ENCODE measurements around the gene PHF20.
A peak's percentile ranks its signal among the peaks of the same experiment; 100 is the strongest.
"Not testable (repeated sequence)": the region's sequence is repeated elsewhere in the genome, so short reads cannot be mapped to it uniquely, and the experiment has no call there.

Gene PHF20

DNA sequence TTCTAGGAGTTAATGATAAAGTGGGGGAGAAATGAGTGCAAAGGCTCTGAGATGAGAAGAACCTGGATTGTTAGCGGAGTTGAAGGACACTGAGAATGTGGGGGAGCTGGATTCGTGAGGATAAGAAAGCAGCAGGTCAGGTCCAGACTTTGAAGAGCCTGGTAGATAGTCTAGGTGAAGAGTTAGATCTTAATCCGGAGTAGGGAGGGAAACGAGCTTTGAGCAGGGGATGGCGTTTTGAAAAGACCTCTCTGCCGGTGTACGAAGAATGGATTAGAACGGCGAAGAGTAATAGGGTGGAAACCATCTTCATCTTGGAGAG is 487 bp upstream of the PHF20 start:
- peak overlapping the region; percentile 24 for H3K4me3 ChIP-seq (replicated peaks; ENCODE audit: low read depth, low read length)
- TF ChIP-seq, protein P1, sequence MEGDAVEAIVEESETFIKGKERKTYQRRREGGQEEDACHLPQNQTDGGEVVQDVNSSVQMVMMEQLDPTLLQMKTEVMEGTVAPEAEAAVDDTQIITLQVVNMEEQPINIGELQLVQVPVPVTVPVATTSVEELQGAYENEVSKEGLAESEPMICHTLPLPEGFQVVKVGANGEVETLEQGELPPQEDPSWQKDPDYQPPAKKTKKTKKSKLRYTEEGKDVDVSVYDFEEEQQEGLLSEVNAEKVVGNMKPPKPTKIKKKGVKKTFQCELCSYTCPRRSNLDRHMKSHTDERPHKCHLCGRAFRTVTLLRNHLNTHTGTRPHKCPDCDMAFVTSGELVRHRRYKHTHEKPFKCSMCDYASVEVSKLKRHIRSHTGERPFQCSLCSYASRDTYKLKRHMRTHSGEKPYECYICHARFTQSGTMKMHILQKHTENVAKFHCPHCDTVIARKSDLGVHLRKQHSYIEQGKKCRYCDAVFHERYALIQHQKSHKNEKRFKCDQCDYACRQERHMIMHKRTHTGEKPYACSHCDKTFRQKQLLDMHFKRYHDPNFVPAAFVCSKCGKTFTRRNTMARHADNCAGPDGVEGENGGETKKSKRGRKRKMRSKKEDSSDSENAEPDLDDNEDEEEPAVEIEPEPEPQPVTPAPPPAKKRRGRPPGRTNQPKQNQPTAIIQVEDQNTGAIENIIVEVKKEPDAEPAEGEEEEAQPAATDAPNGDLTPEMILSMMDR (IDR thresholded peaks at IDR 0.05; ENCODE audit: low read length, missing control alignments) = no peak
- no peak for DNase-seq (ENCODE audit: low read depth)

GRCh38 chr20:35772563-35773058 is 796 bp downstream of the PHF20 start:
- TF ChIP-seq, protein P1 (IDR thresholded peaks at IDR 0.05; ENCODE audit: low read length, missing control alignments) = no peak
- peak overlapping the region; percentile 91 for H3K4me3 ChIP-seq (replicated peaks; ENCODE audit: low read depth, low read length)
- DNase-seq (ENCODE audit: low read depth) = no peak

DNA sequence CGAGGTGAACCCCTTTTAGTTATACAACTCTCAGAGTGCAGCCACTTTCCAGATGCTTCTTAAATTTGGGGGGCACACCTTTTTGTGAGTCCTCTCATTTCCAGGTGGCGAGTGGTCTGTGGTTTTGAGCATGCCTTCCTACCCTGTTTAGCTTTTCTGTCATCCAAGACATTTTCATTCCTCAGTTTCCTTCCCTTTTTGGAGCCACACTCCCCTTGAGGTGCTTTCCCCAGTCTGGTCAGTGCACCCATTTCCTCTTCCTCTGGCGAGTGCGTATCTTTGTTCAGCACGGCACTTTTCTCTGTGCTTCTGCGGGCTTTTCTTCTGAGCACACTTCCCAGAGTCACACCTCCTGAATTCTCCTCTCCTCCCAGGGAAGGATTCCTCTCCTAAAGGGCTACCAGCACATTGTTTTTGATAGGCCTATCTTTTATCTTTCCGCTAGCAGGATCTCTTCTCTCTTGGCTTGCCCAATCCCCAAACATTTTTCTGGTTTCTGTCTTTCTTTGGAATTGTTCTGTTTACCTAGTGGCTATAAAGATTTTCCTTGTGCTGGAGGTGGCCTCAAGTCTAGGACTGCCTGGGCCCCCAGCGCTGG is 1.4 kb downstream of the PHF20 start:
- peak; percentile 56 for DNase-seq (ENCODE audit: low read depth)
- TF ChIP-seq, protein P1 (IDR thresholded peaks at IDR 0.05; ENCODE audit: low read length, missing control alignments) = no peak
- H3K4me3 ChIP-seq (replicated peaks; ENCODE audit: low read depth, low read length) = peak overlapping the region; percentile 91

DNA sequence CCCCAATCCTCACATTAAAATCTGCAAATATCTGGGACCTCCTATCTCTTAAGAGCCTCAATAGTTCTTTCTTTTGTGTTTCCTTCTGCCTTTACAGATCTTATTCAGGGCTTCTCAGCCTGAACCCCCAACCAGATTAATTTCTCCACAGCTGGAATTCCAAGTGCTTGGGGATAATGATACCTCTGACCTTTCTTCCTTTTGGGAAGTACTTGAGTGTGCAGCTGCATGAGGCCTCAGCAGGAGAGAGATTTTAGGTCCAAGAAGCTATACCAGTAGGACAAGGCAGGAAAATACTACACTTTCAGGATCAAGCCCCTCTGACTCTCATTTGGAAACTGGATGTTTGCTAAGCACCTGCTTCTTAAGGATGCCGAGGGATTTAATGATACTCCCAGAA is 2.6 kb downstream of the PHF20 start:
- H3K4me3 ChIP-seq (replicated peaks; ENCODE audit: low read depth, low read length) = no peak overlapping the region
- TF ChIP-seq, protein P1 (IDR thresholded peaks at IDR 0.05; ENCODE audit: low read length, missing control alignments) = no peak
- no peak for DNase-seq (ENCODE audit: low read depth)

DNA sequence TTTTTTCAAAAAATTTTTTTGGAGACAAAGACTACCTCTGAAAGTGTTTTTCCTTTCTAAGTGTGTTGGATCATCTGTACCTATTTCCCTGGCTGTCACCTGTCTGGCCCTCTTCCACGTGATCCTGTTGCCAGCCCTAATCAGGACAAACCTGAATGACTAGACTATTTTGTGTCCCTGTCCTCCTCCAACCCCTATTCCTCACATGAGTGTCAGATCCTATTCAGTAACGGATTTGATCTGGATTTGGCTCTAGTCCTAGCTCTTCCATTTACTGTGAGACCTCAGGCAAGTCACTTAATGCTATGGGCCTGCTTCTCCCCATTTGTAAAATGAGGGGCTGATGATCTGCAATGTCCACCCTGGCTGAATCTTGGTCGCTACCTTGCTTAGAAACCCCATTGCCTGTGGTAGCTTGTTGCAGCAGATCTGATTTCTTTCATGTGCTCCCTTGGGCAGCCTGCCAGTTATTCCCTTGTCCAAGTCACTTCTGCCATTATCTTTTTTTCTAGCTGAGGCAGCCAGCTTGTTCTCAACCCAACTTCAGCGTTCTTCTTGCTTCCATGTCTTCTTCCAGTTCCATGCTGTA is 4.8 kb downstream of the PHF20 start:
- TF ChIP-seq, protein P1 (IDR thresholded peaks at IDR 0.05; ENCODE audit: low read length, missing control alignments) = no peak
- DNase-seq (ENCODE audit: low read depth) = peak; percentile 76
- no peak overlapping the region for H3K4me3 ChIP-seq (replicated peaks; ENCODE audit: low read depth, low read length)

- H3K4me3 ChIP-seq (replicated peaks; ENCODE audit: low read depth, low read length); DNase-seq (ENCODE audit: low read depth): not testable (repeated sequence)
Observed at GRCh38 chr20:35783811-35784210, 12.0 kb downstream of the PHF20 start.

- not testable (repeated sequence) for DNase-seq (ENCODE audit: low read depth); H3K4me3 ChIP-seq (replicated peaks; ENCODE audit: low read depth, low read length)
Observed at GRCh38 chr20:35785541-35785940, 13.7 kb downstream of the PHF20 start.

GRCh38 chr20:35788796-35789195 is 17.0 kb downstream of the PHF20 start:
- TF ChIP-seq, protein P1 (IDR thresholded peaks at IDR 0.05; ENCODE audit: low read length, missing control alignments) = no peak
- no peak overlapping the region for H3K4me3 ChIP-seq (replicated peaks; ENCODE audit: low read depth, low read length)
- no peak for DNase-seq (ENCODE audit: low read depth)
